K562 (cell line): ENCODE results near the gene ADAM15. TPM values are rescaled to one million over a fixed set of nuclear protein-coding genes. Genes with fewer than 3 reads are reported as not detected.
A peak's percentile ranks its signal among the peaks of the same experiment; 100 is the strongest.

Experiments used
- ATAC-seq: fragments of 200-7000 bp; cut with Tn5 transposase; 3 replicates; pipeline ENCODE4 v1.9.1; 2020; ENCODE audit warnings: moderate library complexity
- BruUV-seq: library from RNA; stranded (reverse); fragments of 400-500 nt; replicated peaks from 2 replicates; lab custom pipeline; 2021; lab: Mats Ljungman, UMichigan
- CTCF ChIA-PET: fragments of 300-600 bp; formaldehyde crosslinking; extraction: SDS; loops from one replicate; lab custom pipeline; 2021; ENCODE audit warnings: low intra/inter-chr PET ratio; lab: Yijun Ruan, JAX
- POLR2A ChIA-PET: fragments of 300-600, 350-650 bp; sonication (Branson Sonifier 250); formaldehyde crosslinking; extraction: SDS; loops from one replicate; lab custom pipeline; 2021; ENCODE audit warnings: antibody characterized with exemption, inconsistent platforms; lab: Yijun Ruan, JAX
- DNase-seq, 4 experiments: peaks; one replicate each; pipeline versions ENCODE4 v3.0.0 to v3.0.0-alpha.2; 2011 to 2018; ENCODE audit warnings: low spot score in 3 of 4, mixed read lengths in 3 of 4; ENCODE audit errors: extremely low read depth in 1 of 4
- FAIRE-seq: peaks from 2 replicates; lab custom pipeline; 2011; peaks lifted over from hg19 to GRCh38; lab: Jason Lieb, UNC
- H2AFZ ChIP-seq: 2 replicates; pipeline ENCODE4 v1.6.0; 2011; ENCODE audit warnings: low read depth, low read length, control low read depth, inconsistent platforms
- H3K27ac ChIP-seq: fragments of 200-600 bp; 3 replicates; pipeline ENCODE4 v1.8.0; 2011; ENCODE audit warnings: low read depth, mild to moderate bottlenecking, control low read depth, inconsistent platforms, low read length, moderate library complexity, mixed read lengths; ENCODE audit errors: extremely low read depth
- H3K27me3 ChIP-seq, 2 experiments: fragments of 300-600 bp in 1 of 2; 2 replicates in 1 of 2; 3 replicates in 1 of 2; pipeline versions ENCODE4 v1.6.0 to v1.8.0; 2011; ENCODE audit warnings: inconsistent platforms in 2 of 2, low read length in 2 of 2, mild to moderate bottlenecking in 1 of 2, mixed read lengths in 1 of 2, moderate library complexity in 1 of 2; ENCODE audit not compliant: control insufficient read depth in 2 of 2, insufficient read depth in 2 of 2
- H3K36me3 ChIP-seq: fragments of 300-600 bp; 3 replicates; pipeline ENCODE4 v1.8.0; 2011; ENCODE audit warnings: mild to moderate bottlenecking, low read length, inconsistent platforms; ENCODE audit not compliant: control insufficient read depth, insufficient read depth
- H3K4me1 ChIP-seq, 2 experiments: fragments of 200-600 bp in 1 of 2; replicated peaks in 1 of 2; 2 replicates in 1 of 2; 3 replicates in 1 of 2; pipeline versions ENCODE4 v1.5.1 to v1.8.0; 2011; ENCODE audit warnings: inconsistent platforms in 2 of 2, low read length in 2 of 2, mild to moderate bottlenecking in 1 of 2, mixed read lengths in 1 of 2, moderate library complexity in 1 of 2; ENCODE audit not compliant: control insufficient read depth in 2 of 2, insufficient read depth in 2 of 2
- H3K4me2 ChIP-seq: 2 replicates; pipeline ENCODE4 v1.6.1; 2011; ENCODE audit warnings: low read length, control low read depth, inconsistent platforms, mixed read lengths; ENCODE audit not compliant: insufficient read depth
- H3K4me3 ChIP-seq: fragments of 200-600 bp; sonication (generic), shearing (Covaris generic); 2 replicates; pipeline ENCODE4 v1.5.1; 2016; ENCODE audit warnings: control low read depth, inconsistent platforms
- H3K79me2 ChIP-seq: fragments of 200-600 bp; 3 replicates; pipeline ENCODE4 v1.8.0; 2011; ENCODE audit warnings: low read length, inconsistent platforms; ENCODE audit not compliant: control insufficient read depth, insufficient read depth
- H3K9ac ChIP-seq, 2 experiments: 2 replicates each; pipeline versions ENCODE4 v1.6.0 to v1.6.1; 2011; ENCODE audit warnings: low read depth in 2 of 2, low read length in 2 of 2, control low read depth in 1 of 2, inconsistent platforms in 1 of 2, mild to moderate bottlenecking in 1 of 2, mixed read lengths in 1 of 2; ENCODE audit not compliant: insufficient read depth in 1 of 2
- H3K9me1 ChIP-seq: one replicate; pipeline ENCODE4 v1.6.0; 2011; ENCODE audit warnings: inconsistent platforms, mild to moderate bottlenecking, low read length, moderate library complexity; ENCODE audit not compliant: control insufficient read depth, insufficient read depth
- H3K9me3 ChIP-seq: replicated peaks from 2 replicates; pipeline ENCODE4 v1.5.1; 2011; ENCODE audit warnings: low read depth, low read length, inconsistent platforms; ENCODE audit not compliant: control insufficient read depth, insufficient read depth
- H4K20me1 ChIP-seq: replicated peaks from 2 replicates; pipeline ENCODE4 v1.6.1; 2011; ENCODE audit warnings: low read length, inconsistent platforms, mixed read lengths; ENCODE audit not compliant: control insufficient read depth, insufficient read depth
- CHAMP1 ChIP-seq: fragments of 450-650 bp; IDR thresholded peaks from 2 replicates; pipeline ENCODE4 v1.6.1; 2016; ENCODE audit warnings: mild to moderate bottlenecking
- NONO ChIP-seq, 2 experiments: fragments of 200-400 bp in 1 of 2; fragments of 450-650 bp in 1 of 2; formaldehyde crosslinking in 1 of 2; IDR thresholded peaks; 2 replicates each; pipeline ENCODE4 v1.6.1; 2017; ENCODE audit warnings: low read depth in 2 of 2, mild to moderate bottlenecking in 2 of 2, moderate library complexity in 2 of 2, low read length in 1 of 2
- ZNF57 ChIP-seq: fragments of 450-650 bp; formaldehyde crosslinking; IDR thresholded peaks from 2 replicates; pipeline ENCODE4 v1.4.0; 2020; ENCODE audit warnings: mild to moderate bottlenecking, moderate library complexity
- WGBS: fragments of 100-300 bp; shearing (Covaris generic); methylation state at CpG from one replicate; pipeline ENCODE4 v1.1.6; 2016; ENCODE audit warnings: low coverage, mixed read lengths; ENCODE audit not compliant: insufficient coverage; ENCODE audit errors: missing lambda C conversion rate; 5-methylcytosine and 5-hydroxymethylcytosine counted together
- in situ Hi-C: fragments of 300-500 bp; cut with MboI; formaldehyde crosslinking; loops from 4 replicates; pipeline ENCODE4 v1.15.0; 2018; ENCODE audit warnings: inconsistent platforms, mixed read lengths
- intact Hi-C: fragments of 100-400 bp; cut with micrococcal nuclease; formaldehyde crosslinking; loops from 2 replicates; pipeline ENCODE4 v1.14.2; 2022
- polyA plus RNA-seq, 8 experiments: library from polyadenylated mRNA; depleted of rRNA in 4 of 8; stranded (reverse) in 5 of 8; unstranded in 3 of 8; fragments of >200 nt; fragmentation: Nextera tagmentation in 2 of 8; fragmentation: Illumina TruSeq in 1 of 8; extraction: Ambion mirVana in 2 of 8; extraction: Trizol in 1 of 8; gene quantifications; 2 replicates each; pipeline versions ENCODE4 v1.2.1 to v1.2.3, GENCODE V29; 2011 to 2014; ENCODE audit warnings: inconsistent platforms in 1 of 8, missing spikeins in 1 of 8
- total RNA-seq, 7 experiments: library from RNA; depleted of rRNA in 6 of 7; stranded (reverse); fragments of >200 nt in 6 of 7; fragmentation: Illumina TruSeq in 2 of 7; extraction: Trizol in 2 of 7; gene quantifications; 2 replicates each; pipeline versions ENCODE4 v1.2.1 to v1.2.3, GENCODE V29; 2011 to 2021; ENCODE audit warnings: low replicate concordance in 1 of 7

The ADAM15 gene
- total and polyA plus RNA-seq, 9 of the 15 experiments (the other 6 are each of a cell fraction or from before 2014, with no cell fraction given) = 0.69 to 72.3 (median 32.8) TPM

- in situ Hi-C loops = no loop called here
- ATAC-seq = peak; percentile 31; the same call in 2 of the 3 replicates
Measured at GRCh38 chr1:155105604-155106011, 54.5 kb downstream of the ADAM15 start.

More at GRCh38 chr1:155105604-155106011, 54.5 kb downstream of the ADAM15 start:
- BruUV-seq = no TSS peak
- intact Hi-C loops = no loop called here
- POLR2A ChIA-PET = no interaction called here
- Histone ChIP-seq H3K4me3 (no peak overlapping the region), H4K20me1 (no peaks in the 10 kb centered on the region), H3K4me2 (no peak overlapping the region), H2AFZ (peak overlapping the region; percentile 67; the same call in 1 of the 2 replicates), H3K27ac (no peak overlapping the region), H3K9me3 (no peaks in the 10 kb centered on the region), H3K9me1 (no peaks in the 10 kb centered on the region)
- CTCF ChIA-PET = no interaction called here
- peak; percentile 49 for FAIRE-seq
- TF ChIP-seq NONO (IDR thresholded peaks at IDR 0.05; ENCODE audit: low read depth in 2 of 2, low read length in 1 of 2) (no peak), CHAMP1 (no peak), ZNF57 (no peak)
- TF ChIP-seq, all 486 proteins: peak for 0
- Histone ChIP-seq H3K36me3 (no peaks in the 10 kb centered on the region), H3K27me3 (no peaks in the 10 kb centered on the region), H3K79me2 (no peaks in the 10 kb centered on the region), H3K9ac (peak overlapping the region in 1 of 2 experiments; percentile 11; a peak in 1 of 4 replicates), H3K4me1 (peaks cover 7 to 12% of the 10 kb centered on the region in 2 experiments; a peak in 4 of 5 replicates)
- 66% methylated on average over 7 of the region's 7 CpGs for WGBS
- peak in 1 of 4 experiments; percentile 4 for DNase-seq
